NOMO-1 treated with DMSO at 0.1 percent for 48 hours (cell line): Measurements from ENCODE around the gene SCN3A.

Source experiments
- DNase-seq: peaks from one replicate; lab custom pipeline; 2025; ENCODE audit not compliant: unreplicated experiment; lab: John Stamatoyannopoulos, UW

The SCN3A gene

DNA sequence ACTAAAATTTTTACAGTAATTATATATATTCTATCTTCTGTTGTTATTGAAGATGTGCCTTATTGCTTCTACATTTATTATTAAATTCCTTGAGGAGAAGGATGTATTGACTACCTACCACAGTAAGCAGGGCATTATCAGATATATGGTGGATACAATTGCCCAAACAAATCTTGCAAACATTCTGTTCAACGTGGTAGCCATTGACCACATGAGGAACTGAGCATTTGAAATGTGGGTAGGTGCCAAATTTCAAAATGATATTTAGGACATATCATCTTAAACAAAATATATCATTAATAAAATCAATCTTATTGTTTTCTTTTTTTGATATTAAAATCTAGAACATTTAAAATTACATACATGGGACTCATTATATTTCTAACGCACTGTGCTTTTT, 11.1 kb downstream of the SCN3A start:
- no peak for DNase-seq

GRCh38 chr2:165191096-165191728, 12.6 kb downstream of the SCN3A start:
- no peak for DNase-seq

GRCh38 chr2:165185633-165186032, 18.2 kb downstream of the SCN3A start:
- DNase-seq: no peak

DNA sequence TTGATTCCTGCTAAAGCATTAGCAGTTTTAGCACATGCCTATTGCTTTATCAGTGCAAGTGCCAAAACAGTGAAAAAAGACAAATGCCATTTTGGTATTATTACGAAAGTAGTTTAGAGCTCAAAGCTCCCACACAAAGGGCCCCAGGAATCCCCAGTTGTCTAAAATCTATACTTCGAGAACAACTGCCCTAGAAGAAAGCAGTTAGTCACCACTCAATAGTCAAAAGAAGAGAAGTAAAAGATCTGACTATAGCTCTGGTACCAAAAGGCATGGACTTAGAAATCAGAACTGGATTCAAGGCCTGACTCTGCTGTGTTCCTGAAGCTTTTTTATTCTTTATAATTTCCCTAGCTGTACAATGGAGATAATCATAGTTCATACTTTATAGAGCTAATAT, 21.8 kb downstream of the SCN3A start:
- no peak for DNase-seq

- no peak for DNase-seq
Observed at GRCh38 chr2:165176780-165177179, 27.1 kb downstream of the SCN3A start.

DNA sequence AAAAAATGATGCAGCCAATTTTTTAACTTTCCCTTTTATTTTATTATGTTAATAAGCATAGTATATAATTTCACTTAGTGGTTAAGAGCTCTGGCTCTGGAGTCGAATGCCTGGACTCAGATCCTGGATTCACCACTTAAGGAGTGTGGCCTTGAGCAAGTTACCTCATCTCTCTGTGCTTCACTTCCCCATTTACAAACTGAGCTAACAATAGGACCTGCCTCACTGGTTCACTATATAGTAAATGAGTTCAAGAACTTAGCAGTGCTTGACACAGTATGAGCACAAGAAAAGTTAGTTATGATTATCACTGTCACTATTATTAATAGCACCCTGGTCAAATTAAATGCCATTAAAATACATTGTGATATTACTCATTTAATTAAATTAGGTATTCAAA, 30.6 kb downstream of the SCN3A start:
- peak; percentile 25 for DNase-seq

DNA sequence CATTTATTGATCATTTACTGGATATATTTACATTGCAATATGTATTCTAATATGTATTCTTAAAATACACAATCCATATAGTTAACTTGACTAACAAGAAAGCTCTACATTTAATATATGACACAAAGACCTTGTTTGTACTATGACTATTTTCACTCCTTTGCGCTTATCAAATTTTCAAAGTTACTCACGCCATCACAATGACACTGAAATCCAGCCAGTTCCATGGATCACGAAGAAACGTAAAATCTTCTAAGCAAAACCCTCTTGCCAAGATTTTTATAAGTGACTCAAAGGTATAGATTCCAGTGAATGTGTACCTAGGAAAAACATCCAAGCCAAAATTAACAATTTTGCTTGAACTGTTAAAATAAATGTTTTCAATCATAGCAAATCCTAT, 39.6 kb downstream of the SCN3A start:
- DNase-seq: no peak

DNA sequence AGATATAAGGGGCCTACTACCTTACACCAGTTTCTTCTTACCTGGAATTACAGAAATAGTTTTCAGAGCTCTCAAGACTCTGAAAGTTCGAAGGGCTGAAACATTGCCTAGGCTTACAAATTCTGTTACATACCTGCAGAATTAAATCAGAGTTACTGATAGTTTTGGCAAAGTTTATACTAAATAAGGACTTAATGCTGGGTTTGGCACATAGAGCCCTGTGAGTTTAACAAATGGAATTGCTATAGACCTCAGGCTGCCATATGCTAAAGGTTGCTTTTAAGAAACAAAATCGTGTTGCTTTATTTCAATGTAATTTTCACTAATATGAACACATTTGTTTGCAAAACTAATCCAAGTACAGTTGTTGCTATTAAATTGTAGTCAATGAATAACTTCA, 40.1 kb downstream of the SCN3A start:
- no peak for DNase-seq

- DNase-seq: no peak
Observed at GRCh38 chr2:165162466-165162865, 41.4 kb downstream of the SCN3A start.

DNA sequence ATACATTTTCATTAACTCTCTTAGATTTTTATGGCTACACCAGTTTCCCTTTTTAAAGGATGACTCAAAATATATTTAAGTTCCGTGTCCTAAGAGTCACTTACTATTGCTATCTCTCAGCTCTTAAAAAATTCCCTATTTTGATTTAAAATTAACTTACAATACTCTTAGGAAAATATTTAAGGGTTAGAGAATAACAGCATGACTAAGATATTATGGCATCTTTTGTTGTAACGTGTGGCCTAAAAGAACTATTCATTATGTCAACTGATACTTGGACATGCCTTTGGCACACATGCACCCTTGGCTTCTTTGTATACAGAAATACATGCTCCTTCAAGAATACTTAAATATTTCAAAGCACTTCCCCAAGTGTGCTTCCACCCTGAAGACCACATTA, 42.3 kb downstream of the SCN3A start:
- DNase-seq: no peak

DNA sequence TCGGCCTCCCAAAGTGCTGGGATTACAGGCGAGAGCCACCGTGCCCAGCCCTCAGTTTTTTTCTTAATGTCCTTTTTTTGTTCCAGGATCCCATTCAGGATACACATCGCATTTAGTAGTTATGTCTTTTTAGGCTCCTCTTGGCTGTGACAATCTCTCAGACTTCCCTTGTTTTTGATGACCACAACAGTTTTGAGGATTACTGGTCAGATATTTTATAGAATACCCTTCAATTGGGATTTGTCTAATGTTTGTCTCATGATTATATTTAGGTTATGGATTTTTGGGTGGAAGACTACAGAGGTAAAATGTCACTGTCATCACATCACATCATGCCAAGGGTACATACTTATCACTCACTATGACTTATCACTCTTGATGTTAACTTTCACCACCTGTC, 46.7 kb downstream of the SCN3A start:
- no peak for DNase-seq

- no peak for DNase-seq
Observed at GRCh38 chr2:165155152-165155551, 48.7 kb downstream of the SCN3A start.

- DNase-seq: no peak
Observed at GRCh38 chr2:165149439-165149838, 54.4 kb downstream of the SCN3A start.

DNA sequence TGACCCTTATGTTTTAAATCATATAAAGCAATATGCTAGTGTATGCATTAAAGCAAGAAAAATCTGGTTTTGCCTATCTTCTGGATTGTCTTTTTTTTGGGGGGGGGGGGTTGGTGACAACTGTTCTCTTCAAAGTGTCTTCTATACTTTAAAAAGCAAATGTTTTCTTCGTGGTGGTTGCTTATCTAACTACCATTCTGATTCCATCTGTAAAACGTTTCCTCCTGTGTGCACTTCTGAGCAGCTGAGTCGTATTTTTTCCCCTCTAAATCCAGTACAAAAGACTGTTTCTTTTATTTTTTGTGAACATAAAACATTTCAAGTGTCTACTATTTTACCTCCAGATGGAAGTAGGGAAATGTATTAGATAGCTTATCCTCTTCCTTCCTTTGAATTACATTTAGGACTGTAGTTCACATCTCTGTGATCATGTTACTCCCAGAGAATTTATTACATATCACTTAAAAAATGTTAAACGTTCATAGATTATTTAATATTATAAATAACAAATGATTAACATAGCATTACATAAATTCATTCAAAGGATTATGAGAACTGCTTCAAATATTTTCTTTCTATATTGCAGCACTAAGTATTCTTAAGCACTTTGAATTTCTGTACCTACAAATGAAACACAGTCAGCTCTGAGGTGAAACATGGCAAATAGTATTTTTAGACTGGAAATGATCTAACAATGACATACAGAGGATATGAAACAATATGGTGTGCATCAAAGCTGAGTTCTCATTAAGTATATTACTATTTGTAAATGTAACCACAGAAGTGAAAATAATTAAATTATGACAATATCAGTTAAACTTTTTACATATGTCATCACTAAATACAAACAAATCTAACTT, 56.4 kb downstream of the SCN3A start:
- DNase-seq: no peak

DNA sequence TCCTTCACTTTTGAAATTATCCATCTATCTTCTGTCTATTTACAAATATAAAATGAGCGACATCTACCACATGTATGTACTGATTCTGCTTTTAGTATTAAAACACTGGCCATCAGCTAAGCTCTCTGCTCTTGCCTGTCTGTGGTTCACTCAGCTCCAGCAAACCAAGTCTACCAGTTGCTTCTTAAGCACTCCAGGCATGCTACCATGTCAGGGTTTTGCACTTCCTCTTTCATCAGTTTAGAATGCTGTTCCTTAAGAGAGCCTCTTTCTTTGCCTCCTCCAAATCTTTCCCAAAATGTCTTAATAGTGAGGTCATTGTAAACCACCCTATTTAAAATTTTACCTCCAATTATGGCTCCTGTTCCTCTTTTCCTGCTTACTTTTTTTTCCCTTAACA, 59.5 kb downstream of the SCN3A start:
- peak; percentile 14 for DNase-seq

DNA sequence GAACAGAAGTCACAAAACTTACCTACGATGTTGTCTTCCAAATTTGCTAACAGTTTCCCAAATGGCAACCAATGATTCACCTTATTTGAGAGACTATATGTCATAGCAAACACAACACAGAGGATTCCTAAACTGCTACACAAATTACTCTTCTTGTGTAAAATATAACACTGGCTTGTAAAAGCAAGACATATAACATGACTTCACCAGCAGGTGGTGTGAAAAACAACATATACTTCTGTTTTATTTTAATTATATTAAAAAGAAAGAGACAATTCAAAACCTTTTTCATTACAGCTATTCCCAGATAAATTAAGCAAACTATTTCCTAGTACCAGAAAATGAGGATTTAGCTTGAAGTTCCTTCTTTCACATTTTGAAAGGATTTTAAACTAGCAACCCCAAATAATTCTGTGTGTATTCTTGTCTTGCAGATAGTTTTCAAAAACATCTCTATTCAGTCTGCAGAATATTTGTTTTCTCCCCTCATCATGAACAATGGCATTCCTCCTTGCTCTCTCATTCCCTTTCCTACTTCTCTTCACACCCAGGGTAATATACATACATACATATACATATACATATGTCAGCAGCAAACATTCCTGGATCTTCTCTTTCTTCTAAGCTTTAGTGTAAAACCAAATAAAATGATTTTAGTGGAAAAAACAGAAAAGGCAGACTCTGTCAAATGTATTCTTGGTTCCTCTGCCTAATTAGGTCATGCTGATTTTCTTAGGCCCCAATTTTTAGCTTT, 62.1 kb downstream of the SCN3A start:
- DNase-seq: no peak

- no peak for DNase-seq
Observed at GRCh38 chr2:165126244-165126643, 77.6 kb downstream of the SCN3A start.

GRCh38 chr2:165122521-165122920, 81.3 kb downstream of the SCN3A start:
- DNase-seq: no peak

DNA sequence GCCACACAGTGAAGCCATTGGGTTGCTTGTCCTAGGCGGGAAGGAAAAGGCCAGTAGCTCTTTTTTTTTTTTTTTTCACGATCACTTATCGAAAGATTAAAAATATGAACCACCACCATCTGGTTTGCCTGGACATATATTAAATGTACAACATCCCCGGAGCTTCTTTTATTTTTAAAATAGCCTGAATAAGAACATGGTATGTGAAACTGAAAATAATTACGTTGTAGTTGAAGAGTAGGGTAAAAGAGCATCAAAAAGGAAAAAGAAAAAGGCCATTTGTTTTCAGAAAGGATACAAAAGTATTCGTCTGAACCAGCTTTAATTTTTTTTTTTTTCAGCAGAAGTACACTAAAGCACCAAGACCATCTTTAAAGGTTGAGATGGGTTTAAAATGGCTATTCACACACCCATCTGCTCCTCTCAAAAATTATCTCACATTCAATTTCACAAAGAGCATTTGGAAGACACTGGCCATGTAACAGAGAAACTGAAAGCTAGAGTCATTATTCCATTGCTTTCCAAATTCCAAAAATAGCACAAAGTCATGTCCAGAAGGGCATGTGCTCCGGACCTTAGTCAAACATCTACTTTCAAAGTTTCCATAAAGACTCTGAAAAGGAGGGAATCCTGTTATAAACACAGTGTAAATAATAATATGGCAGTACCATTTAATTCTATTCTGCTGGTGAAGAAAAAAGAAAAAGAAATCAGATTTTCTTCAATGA, 82.9 kb downstream of the SCN3A start:
- DNase-seq: no peak

- DNase-seq: no peak
Observed at GRCh38 chr2:165115258-165115657, 88.6 kb downstream of the SCN3A start.

GRCh38 chr2:165114346-165114939, 89.4 kb downstream of the SCN3A start:
- DNase-seq: no peak
